ENCODE data around the gene IRS1. TPM values are rescaled to one million over a fixed set of nuclear protein-coding genes. Genes with fewer than 3 reads are reported as not detected.

Gene IRS1
- total RNA-seq, 1 donor from 2014 or later = 12.6 TPM

DNA sequence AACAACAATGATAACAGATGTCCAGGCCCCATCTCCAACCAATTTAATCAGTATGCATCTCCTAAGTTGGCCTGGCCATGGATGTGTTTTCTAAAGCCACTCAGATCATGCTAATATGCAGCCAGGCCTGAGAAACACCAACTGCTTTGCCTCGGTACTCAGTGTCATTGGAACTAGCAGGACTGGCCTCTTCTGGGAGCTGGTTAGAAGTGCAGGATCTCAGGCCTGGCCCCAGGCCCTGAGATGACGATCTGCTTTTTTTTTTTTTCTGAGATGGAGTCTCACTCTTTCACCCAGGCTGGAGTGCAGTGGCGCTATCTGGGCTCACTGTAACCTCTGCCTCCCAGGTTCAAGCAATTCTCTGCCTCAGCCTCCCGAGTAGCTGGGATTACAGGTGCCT is 69.1 kb downstream of the IRS1 start:
- DNase-seq (ENCODE audit: low read depth) (no peak), FAIRE-seq (no peak)
- Histone ChIP-seq H3K4me3 (ENCODE audit: low read depth, low read length) (no peak overlapping the region), H3K27me3 (ENCODE audit: control insufficient read depth, insufficient read depth, low read length) (no peaks in the 10 kb centered on the region), H3K36me3 (ENCODE audit: control insufficient read depth, insufficient read depth, low read length) (no peaks in the 10 kb centered on the region)
- TF ChIP-seq, protein P1, sequence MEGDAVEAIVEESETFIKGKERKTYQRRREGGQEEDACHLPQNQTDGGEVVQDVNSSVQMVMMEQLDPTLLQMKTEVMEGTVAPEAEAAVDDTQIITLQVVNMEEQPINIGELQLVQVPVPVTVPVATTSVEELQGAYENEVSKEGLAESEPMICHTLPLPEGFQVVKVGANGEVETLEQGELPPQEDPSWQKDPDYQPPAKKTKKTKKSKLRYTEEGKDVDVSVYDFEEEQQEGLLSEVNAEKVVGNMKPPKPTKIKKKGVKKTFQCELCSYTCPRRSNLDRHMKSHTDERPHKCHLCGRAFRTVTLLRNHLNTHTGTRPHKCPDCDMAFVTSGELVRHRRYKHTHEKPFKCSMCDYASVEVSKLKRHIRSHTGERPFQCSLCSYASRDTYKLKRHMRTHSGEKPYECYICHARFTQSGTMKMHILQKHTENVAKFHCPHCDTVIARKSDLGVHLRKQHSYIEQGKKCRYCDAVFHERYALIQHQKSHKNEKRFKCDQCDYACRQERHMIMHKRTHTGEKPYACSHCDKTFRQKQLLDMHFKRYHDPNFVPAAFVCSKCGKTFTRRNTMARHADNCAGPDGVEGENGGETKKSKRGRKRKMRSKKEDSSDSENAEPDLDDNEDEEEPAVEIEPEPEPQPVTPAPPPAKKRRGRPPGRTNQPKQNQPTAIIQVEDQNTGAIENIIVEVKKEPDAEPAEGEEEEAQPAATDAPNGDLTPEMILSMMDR (IDR thresholded peaks at IDR 0.05; ENCODE audit: insufficient read depth, low read length, severe bottlenecking) = no peak

DNA sequence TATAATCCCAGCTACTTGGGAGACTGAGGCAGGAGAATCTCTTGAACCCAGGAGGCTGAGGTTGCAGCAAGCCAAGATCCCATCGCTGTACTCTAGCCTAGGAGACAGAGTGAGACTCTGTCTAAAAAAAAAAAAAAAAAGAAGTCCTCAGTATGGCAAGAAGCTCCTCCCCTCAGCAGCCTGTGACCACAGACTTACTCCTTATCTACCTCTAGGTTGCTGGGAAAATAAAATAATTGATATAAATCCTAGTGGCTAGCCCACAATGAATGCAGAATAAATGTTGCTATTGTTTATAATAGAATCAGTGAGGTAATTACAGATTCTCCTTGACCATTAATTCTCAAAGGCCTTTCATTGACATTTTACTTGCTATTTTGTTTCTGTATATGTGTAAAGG is 70.6 kb downstream of the IRS1 start:
- FAIRE-seq = no peak
- DNase-seq (ENCODE audit: low read depth) = no peak
- Histone ChIP-seq H3K27me3 (ENCODE audit: control insufficient read depth, insufficient read depth, low read length) (no peaks in the 10 kb centered on the region), H3K36me3 (ENCODE audit: control insufficient read depth, insufficient read depth, low read length) (no peaks in the 10 kb centered on the region), H3K4me3 (ENCODE audit: low read depth, low read length) (no peak overlapping the region)
- TF ChIP-seq, protein P1 (IDR thresholded peaks at IDR 0.05; ENCODE audit: insufficient read depth, low read length, severe bottlenecking) = no peak

DNA sequence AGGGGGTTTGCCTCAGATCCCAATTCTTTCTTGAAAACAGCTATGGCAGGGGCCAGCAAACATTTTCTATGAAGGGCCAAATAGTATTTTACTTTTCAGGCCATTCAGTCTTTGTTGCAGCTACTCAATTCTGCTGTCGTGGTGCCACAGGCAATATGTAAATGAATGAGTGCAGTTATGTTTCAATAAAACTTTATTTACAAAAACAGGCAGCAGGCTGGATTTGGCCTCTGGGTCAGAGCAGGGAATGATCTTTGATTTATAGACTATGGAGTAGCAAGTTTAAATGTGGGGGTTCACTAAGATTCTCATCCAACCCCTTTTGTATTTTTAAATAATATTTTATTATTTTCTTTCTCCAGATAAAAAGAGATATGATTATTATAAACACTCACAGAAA is 72.4 kb downstream of the IRS1 start:
- no peak overlapping the region for H3K4me3 ChIP-seq (ENCODE audit: low read depth, low read length)
- TF ChIP-seq, protein P1 (IDR thresholded peaks at IDR 0.05; ENCODE audit: insufficient read depth, low read length, severe bottlenecking) = no peak
- DNase-seq (ENCODE audit: low read depth) = no peak
- FAIRE-seq = no peak
- H3K36me3 ChIP-seq (ENCODE audit: control insufficient read depth, insufficient read depth, low read length) = no peaks in the 10 kb centered on the region
- no peaks in the 10 kb centered on the region for H3K27me3 ChIP-seq (ENCODE audit: control insufficient read depth, insufficient read depth, low read length)

DNA sequence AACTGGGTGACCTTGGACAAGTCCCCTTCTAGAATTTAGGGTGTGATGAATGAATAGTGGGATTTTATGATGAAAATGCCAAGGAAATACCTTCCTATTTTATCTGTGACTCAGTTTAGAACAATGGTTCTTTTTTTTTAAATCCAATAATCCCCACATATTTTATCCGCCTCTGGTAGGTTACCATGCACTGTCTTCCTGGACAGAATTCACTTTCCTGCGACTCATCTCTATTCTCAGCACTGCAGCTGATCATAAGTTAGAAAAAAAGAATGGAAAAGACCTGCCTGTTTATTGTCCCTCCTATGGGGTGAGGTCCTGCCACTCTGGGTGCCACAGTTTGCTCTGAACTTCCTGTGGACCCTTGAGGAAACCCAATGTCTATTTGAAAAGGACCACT is 73.1 kb downstream of the IRS1 start:
- H3K27me3 ChIP-seq (ENCODE audit: control insufficient read depth, insufficient read depth, low read length) = peaks cover under 1% of the 10 kb centered on the region
- H3K36me3 ChIP-seq (ENCODE audit: control insufficient read depth, insufficient read depth, low read length) = no peaks in the 10 kb centered on the region
- peak; percentile 44 for DNase-seq (ENCODE audit: low read depth)
- TF ChIP-seq, protein P1 (IDR thresholded peaks at IDR 0.05; ENCODE audit: insufficient read depth, low read length, severe bottlenecking) = no peak
- FAIRE-seq = no peak
- no peak overlapping the region for H3K4me3 ChIP-seq (ENCODE audit: low read depth, low read length)

DNA sequence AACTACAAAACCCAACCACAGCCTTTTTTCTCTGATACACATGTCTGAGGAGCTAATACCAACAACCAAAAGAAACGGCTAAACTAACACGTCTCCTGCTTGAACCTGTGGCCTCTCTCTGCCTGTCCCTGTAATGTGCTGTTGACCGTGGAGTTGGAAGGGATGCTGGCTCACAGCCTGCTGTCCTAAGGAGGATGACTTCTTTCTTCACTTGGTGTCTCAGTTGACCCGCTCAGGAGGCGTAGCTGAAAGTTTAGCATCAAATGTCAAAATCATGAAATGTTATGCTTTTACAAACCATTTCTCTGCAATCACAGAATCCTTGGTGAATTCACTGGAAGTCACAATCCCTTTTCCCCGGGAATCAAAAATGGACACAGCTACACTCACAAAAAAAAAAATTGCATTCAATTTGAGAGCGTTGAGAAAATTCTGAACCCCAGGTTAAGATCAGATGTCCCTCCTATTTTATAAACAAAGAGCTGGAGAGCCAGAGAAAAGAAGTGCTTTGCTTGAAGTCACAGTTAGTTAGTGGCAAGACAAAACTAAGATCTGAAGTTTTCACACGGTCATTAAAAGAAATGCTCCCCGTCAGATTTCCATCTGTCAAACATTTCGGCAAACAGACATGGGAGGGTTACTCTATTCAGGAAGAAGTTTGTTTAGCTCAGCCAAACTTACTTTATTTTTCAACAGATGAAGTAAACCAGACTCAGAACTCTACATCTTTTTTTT is 74.3 kb downstream of the IRS1 start:
- TF ChIP-seq, protein P1 (IDR thresholded peaks at IDR 0.05; ENCODE audit: insufficient read depth, low read length, severe bottlenecking) = no peak
- Histone ChIP-seq H3K4me3 (ENCODE audit: low read depth, low read length) (no peak overlapping the region), H3K36me3 (ENCODE audit: control insufficient read depth, insufficient read depth, low read length) (no peaks in the 10 kb centered on the region), H3K27me3 (ENCODE audit: control insufficient read depth, insufficient read depth, low read length) (peaks cover 2% of the 10 kb centered on the region)
- DNase-seq (ENCODE audit: low read depth) = no peak
- FAIRE-seq = peak; percentile 43

DNA sequence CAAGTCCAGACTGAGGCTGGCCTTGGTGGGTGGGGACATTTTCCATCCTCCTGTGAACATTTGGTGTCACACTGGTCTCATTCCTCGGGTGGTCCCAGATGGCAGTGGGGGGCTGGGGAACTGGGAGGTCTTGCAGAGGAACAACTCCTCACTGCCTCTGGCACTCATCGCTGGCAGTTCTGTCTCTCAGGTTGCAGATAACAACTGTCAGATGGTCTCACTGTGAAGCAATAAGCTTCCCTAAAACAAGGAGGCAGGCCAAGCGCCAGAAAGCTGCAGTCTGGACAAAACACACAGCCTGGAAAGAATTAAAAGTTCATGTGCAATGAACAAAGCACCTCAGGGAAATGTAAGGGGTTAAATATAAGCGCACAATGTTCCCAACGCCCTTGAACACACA is 78.1 kb downstream of the IRS1 start:
- TF ChIP-seq, protein P1 (IDR thresholded peaks at IDR 0.05; ENCODE audit: insufficient read depth, low read length, severe bottlenecking) = no peak
- Histone ChIP-seq H3K4me3 (ENCODE audit: low read depth, low read length) (no peak overlapping the region), H3K36me3 (ENCODE audit: control insufficient read depth, insufficient read depth, low read length) (no peaks in the 10 kb centered on the region), H3K27me3 (ENCODE audit: control insufficient read depth, insufficient read depth, low read length) (peaks cover 2% of the 10 kb centered on the region)
- FAIRE-seq (no peak), DNase-seq (ENCODE audit: low read depth) (no peak)

Data from bronchial epithelial cell (primary cell).